Measurements from ENCODE around the gene HRCT1. TPM values are rescaled to one million over a fixed set of nuclear protein-coding genes. Genes with fewer than 3 reads are reported as not detected.
A peak's percentile ranks its signal among the peaks of the same experiment; 100 is the strongest.
"Not testable (repeated sequence)": the region's sequence is repeated elsewhere in the genome, so short reads cannot be mapped to it uniquely, and the experiment has no call there.

Gene HRCT1
- total RNA-seq, 1 donor from 2014 or later = 0.72 TPM

DNA sequence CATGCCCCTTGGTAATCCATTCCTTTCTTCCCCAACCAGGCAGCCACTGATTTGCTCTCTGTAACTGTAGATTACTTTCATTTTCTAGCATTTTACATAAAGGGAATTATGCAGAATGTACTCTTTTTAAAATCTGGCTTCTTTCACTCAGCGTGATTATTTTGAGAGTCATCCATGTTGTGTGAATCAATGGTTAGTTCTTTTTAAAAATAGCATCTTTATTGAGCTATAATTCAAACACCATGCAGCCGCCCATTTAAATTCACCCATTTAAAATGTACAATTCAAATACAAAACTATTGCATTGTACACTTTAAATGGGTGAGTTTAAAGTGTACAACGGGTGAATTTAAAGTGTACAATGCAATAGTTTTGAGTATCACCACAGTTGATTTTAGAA lies 33.5 kb upstream of the HRCT1 start:
- H3K27me3 Mint-ChIP-seq (ENCODE audit: low read depth) = peaks cover 8% of the 10 kb centered on the region
- H3K27ac Mint-ChIP-seq = no peak overlapping the region
- no peaks in the 10 kb centered on the region for H3K36me3 Mint-ChIP-seq
- H3K4me1 Mint-ChIP-seq = no peaks in the 10 kb centered on the region
- H3K4me3 Mint-ChIP-seq = no peak overlapping the region
- no peak for TF ChIP-seq CTCF (IDR thresholded peaks at IDR 0.05; ENCODE audit: unreplicated experiment)
- peaks cover 21% of the 10 kb centered on the region for H3K9me3 Mint-ChIP-seq
- DNase-seq (ENCODE audit: low spot score in 2 of 2, unreplicated experiment in 2 of 2) = no peak

GRCh38 chr9:35882263-35882848 lies 23.6 kb upstream of the HRCT1 start:
- peaks cover 11% of the 10 kb centered on the region for H3K27me3 Mint-ChIP-seq (ENCODE audit: low read depth)

DNA sequence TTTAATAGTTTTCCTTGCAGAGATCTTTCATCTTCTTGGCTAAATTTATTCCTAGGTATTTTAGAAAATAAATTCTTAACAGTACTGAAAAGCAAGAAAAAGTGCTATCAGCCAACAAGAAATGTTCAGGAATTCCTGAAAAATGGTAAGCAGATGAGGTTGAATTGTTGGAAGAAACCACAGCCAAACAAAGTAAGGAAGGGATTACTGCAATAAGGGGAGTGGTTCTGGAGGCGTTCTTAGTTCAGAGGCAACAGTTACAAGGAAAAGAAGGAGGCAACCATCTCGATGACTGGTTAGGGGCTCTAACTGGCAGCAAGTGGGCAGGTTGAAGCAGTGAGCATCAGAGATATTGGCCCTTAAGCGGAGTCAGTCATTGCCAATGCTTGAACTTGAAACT lies 23.0 kb upstream of the HRCT1 start:
- Mint-ChIP-seq H3K4me1 (peaks cover 4% of the 10 kb centered on the region), H3K9me3 (no peaks in the 10 kb centered on the region), H3K4me3 (no peak overlapping the region), H3K27me3 (ENCODE audit: low read depth) (peaks cover 8% of the 10 kb centered on the region), H3K27ac (no peak overlapping the region), H3K36me3 (no peaks in the 10 kb centered on the region)
- TF ChIP-seq CTCF (IDR thresholded peaks at IDR 0.05; ENCODE audit: unreplicated experiment) = no peak
- DNase-seq (ENCODE audit: low spot score in 2 of 2, unreplicated experiment in 2 of 2) = no peak

More at GRCh38 chr9:35882263-35882848, 23.6 kb upstream of the HRCT1 start:
- H3K4me1 Mint-ChIP-seq = peaks cover 4% of the 10 kb centered on the region
- H3K4me3 Mint-ChIP-seq = no peak overlapping the region
- H3K36me3 Mint-ChIP-seq = no peaks in the 10 kb centered on the region
- no peak overlapping the region for H3K27ac Mint-ChIP-seq
- TF ChIP-seq CTCF (IDR thresholded peaks at IDR 0.05; ENCODE audit: unreplicated experiment) = peak; percentile 83
- DNase-seq (ENCODE audit: low spot score in 2 of 2, unreplicated experiment in 2 of 2) = peak; percentile 79 to 88
- H3K9me3 Mint-ChIP-seq = peaks cover 6% of the 10 kb centered on the region

- not testable (repeated sequence) for H3K36me3 Mint-ChIP-seq; H3K4me1 Mint-ChIP-seq; H3K27me3 Mint-ChIP-seq (ENCODE audit: low read depth); H3K4me3 Mint-ChIP-seq; H3K9me3 Mint-ChIP-seq; H3K27ac Mint-ChIP-seq; DNase-seq (ENCODE audit: low spot score in 2 of 2, unreplicated experiment in 2 of 2)
These were observed 21.1 kb upstream of the HRCT1 start for GRCh38 chr9:35884908-35885307.

GRCh38 chr9:35891646-35892045 lies 14.4 kb upstream of the HRCT1 start:
- Mint-ChIP-seq H3K9me3 (no peaks in the 10 kb centered on the region), H3K27me3 (ENCODE audit: low read depth) (peaks cover 39% of the 10 kb centered on the region), H3K27ac (no peak overlapping the region), H3K36me3 (no peaks in the 10 kb centered on the region), H3K4me3 (no peak overlapping the region), H3K4me1 (no peaks in the 10 kb centered on the region)
- no peak for DNase-seq (ENCODE audit: low spot score in 2 of 2, unreplicated experiment in 2 of 2)
- TF ChIP-seq CTCF (IDR thresholded peaks at IDR 0.05; ENCODE audit: unreplicated experiment) = no peak

GRCh38 chr9:35892051-35892450 lies 14.0 kb upstream of the HRCT1 start:
- H3K9me3 Mint-ChIP-seq = no peaks in the 10 kb centered on the region
- peaks cover 39% of the 10 kb centered on the region for H3K27me3 Mint-ChIP-seq (ENCODE audit: low read depth)
- no peak overlapping the region for H3K4me3 Mint-ChIP-seq
- no peak for DNase-seq (ENCODE audit: low spot score in 2 of 2, unreplicated experiment in 2 of 2)
- no peaks in the 10 kb centered on the region for H3K36me3 Mint-ChIP-seq
- no peak for TF ChIP-seq CTCF (IDR thresholded peaks at IDR 0.05; ENCODE audit: unreplicated experiment)
- H3K4me1 Mint-ChIP-seq = no peaks in the 10 kb centered on the region
- H3K27ac Mint-ChIP-seq = no peak overlapping the region
